DOHH2 (cell line): ENCODE data around the gene UMAD1.

ENCODE experiments used
- EZH2phosphoT487 ChIP-seq: fragments of 200-600 bp; sonication (generic); IDR thresholded peaks from 2 replicates; pipeline ENCODE4 v1.6.1; 2017; ENCODE audit warnings: borderline replicate concordance, mild to moderate bottlenecking, antibody characterized with exemption, low read length, moderate library complexity, mixed read lengths
- TF ChIP-seq, protein P1 (sequence below): fragments of 200-600 bp; sonication (generic); IDR thresholded peaks from one replicate; pipeline ENCODE4 v1.5.1; 2014; ENCODE audit warnings: antibody characterized with exemption, mild to moderate bottlenecking, low read depth, low read length; ENCODE audit not compliant: poor library complexity, severe bottlenecking

DNA sequence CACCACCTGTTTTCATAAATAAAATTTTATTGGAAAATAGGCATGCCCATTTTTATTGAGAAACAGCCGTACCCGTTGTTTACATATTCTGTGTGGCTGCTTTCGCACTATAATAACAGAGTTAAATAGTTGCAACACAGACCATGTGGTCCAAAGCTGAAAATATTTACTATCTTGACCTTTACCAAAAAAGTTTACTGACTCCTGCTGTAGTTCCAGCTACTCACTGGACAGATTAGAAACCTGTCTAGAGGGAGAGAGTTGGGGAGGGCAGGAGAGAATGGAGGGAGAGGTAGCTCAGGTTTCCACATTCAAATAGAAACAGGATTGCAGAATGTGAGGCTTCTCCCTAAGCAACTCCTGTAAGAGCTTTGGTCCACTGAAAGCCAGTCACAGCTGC, 273.0 kb downstream of the UMAD1 start:
- TF ChIP-seq, protein P1, sequence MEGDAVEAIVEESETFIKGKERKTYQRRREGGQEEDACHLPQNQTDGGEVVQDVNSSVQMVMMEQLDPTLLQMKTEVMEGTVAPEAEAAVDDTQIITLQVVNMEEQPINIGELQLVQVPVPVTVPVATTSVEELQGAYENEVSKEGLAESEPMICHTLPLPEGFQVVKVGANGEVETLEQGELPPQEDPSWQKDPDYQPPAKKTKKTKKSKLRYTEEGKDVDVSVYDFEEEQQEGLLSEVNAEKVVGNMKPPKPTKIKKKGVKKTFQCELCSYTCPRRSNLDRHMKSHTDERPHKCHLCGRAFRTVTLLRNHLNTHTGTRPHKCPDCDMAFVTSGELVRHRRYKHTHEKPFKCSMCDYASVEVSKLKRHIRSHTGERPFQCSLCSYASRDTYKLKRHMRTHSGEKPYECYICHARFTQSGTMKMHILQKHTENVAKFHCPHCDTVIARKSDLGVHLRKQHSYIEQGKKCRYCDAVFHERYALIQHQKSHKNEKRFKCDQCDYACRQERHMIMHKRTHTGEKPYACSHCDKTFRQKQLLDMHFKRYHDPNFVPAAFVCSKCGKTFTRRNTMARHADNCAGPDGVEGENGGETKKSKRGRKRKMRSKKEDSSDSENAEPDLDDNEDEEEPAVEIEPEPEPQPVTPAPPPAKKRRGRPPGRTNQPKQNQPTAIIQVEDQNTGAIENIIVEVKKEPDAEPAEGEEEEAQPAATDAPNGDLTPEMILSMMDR, result no peak
- no peak for TF ChIP-seq EZH2phosphoT487
